IPS-NIHi7 (cell line): ENCODE measurements around the gene CEMP1.

Experiments used
- DNase-seq: peaks from one replicate; pipeline ENCODE4 v3.0.0; 2012; ENCODE audit warnings: mixed read lengths; ENCODE audit errors: extremely low spot score

Gene CEMP1

DNA sequence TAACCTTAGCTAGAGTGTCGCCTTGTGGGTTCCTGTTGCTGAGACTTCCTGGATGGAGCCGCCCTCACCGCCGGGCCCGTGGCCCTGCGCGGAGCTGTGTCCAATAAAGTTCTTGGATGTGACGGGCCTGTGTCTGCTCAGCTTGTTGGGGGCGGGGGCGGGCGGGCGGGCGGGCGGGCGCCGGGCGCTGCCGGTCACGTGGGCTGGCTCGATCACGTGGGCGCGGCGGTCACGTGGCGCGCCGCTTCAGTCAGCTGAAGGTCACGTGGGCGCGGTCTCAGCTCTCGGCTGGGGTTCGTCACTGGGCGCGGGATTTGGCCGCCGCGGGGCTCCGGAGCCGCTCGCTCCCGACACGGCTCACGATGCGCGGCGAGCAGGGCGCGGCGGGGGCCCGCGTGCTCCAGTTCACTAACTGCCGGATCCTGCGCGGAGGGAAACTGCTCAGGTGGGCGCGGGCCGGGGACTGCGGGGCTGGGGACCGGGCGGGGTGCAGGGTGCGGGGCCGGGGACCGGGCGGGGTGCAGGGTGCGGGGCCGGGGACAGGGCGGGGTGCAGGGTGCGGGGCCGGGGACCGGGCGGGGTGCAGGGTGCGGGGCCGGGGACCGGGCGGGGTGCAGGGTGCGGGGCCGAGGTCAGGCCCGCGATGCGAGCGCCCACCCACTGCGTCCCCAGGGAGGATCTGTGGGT is 11.0 kb downstream of the CEMP1 start, which contains the start of gene AMDHD2:
TSS of gene AMDHD2 (plus strand) at position 275 of the 687 bp plus-strand sequence. CDS start at position 363, 88 bp downstream.
- peak; percentile 91 for DNase-seq

DNA sequence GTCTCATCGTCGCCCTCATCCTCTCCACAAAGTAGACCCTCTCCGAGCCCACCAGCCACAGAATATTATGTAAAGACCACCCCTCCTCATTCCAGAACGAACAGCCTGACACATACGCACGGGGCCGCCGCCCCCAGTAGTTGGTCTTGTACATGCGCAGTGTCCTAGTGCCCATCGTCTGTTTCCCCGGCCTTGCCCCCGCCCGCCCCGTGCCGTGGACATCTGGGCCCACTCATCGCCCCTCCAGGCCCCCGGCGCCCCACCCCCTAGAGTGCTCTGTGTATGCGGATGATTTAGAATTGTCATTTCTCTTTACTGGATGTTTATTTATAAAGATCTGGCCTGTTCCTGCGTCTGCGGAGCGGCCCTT is 11.5 kb downstream of the CEMP1 start:
- no peak for DNase-seq

- DNase-seq, result no peak
Observed at GRCh38 chr16:2518823-2519710, 12.1 kb downstream of the CEMP1 start.

GRCh38 chr16:2517954-2518605 is 13.1 kb downstream of the CEMP1 start:
- DNase-seq, result no peak

GRCh38 chr16:2516391-2517240 is 14.6 kb downstream of the CEMP1 start:
- DNase-seq, result no peak

- DNase-seq, result no peak
Observed at GRCh38 chr16:2515180-2515851, 15.9 kb downstream of the CEMP1 start.

DNA sequence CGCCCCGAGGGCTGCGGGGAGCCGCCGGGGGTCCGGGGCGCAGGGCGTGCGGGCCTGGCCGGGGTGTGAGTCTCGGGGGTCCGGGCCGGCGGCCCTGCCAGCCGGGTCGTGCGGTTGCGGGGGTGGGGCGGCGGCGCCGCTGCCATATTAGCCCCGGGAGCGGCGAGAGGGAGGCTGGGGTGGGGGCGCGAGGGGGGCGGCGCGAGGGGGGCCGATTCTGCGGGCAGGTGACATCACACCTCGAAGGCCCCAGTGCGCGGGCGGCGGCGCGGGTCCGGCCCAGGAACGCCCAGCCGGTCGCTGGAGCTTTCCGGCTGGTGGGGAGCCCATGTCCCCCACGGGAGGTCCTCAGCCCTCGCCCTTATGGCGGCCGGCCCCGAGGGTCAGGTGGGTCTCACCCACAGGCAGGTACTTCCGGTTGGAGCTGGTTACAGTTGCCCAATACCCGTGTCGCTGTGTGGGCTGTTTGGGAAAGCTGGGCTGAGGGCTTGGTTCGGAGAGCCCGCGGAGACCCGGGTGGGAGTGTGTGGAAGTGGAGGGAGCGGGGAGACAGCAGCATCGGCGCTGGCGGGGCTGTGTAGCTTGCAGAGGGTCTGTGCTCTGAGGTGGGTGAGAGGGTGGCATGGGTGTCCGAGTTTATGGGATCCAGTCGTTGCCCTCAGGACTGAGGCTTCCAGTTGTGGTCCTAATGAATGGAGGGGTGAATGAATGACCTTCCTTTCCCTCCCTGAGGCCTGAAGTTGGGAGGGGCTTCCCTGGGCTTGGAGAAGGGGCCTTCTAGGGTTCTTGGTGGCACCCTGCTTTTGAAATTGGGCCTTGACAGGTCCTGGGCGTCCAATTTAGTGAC is 16.7 kb downstream of the CEMP1 start:
- DNase-seq, result no peak

- DNase-seq, result peak; percentile 95
Observed at GRCh38 chr16:2513405-2514332, 17.5 kb downstream of the CEMP1 start, which contains the start of gene ATP6V0C. Gene ATP6V0C, plus strand, starts transcription at chr16:2513952. Its CDS starts 152 bp downstream, at chr16:2514104.

GRCh38 chr16:2512735-2513404 is 18.3 kb downstream of the CEMP1 start:
- DNase-seq, result peak; percentile 53

- DNase-seq, result no peak
Observed at GRCh38 chr16:2511996-2512734, 19.0 kb downstream of the CEMP1 start.

GRCh38 chr16:2511128-2511800 is 19.9 kb downstream of the CEMP1 start:
- peak; percentile 31 for DNase-seq

GRCh38 chr16:2508722-2509400 is 22.3 kb downstream of the CEMP1 start:
- no peak for DNase-seq

DNA sequence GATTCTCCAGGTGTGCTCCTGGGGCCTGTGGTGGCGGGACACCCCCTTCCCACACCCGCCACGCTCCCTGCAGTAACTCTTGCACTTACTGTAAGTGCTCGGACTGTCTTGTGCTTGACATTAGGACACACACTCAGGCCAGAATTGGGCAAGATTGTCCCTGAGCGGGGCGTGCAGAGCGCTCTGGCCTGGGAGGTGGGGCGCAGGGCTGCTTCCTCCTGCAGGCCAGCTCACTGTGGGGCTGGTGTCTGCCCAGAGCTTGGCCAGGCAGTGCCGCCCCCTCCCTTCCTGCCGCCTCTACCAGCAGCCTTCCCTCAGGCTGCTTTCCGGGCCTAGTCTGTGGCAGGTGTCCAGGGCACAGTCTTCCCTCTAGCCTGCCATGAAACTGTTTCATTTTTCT is 23.5 kb downstream of the CEMP1 start:
- no peak for DNase-seq

DNA sequence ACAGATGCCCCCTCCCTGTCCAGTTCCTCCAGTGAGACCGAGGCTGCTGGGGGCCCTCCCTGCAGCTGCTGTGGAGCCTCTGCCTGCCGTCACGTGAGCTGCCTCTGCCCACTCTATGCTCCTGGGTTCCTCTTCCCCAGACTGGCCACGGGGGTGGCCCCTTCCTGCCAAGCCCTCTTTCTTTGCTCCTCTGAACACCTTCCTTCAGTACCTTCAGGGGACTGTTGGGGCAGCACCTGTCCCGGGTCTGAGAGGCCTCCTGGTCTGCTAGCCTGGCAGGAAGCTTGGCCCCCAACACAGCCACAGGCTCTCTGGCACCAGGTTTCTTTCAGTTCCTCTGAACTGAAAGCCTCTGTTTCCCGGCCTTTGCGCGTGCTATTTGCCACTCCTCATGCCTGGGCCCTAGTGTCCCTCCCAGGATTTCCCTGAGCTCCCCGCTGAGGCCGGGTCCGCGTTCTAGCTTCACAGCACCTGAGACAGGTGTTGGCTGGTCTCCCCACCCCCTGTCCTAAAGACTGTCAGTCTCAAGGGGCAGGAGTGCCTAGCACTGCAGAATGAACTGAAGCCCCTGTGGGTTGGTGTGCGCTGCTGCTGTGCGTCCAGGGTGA is 24.1 kb downstream of the CEMP1 start:
- no peak for DNase-seq

DNA sequence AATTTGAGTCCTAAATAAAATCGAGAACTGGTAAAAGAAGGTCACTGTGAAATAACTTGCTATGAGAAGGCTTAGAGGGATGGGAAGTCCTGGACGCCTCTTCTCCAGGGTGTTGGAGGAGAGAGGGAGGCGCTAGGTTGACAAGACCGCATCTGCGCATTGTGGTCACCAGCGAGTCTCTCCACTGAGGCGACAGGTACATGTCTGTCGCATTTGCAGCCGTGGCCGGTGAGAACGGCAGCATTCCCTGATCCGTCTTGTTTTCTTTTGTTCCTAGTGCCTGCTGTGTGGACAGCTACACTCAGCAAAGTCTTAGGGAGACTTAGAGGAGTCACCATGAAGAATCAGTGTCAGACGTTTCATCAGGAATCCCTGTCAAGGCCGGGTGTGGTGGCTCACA is 25.5 kb downstream of the CEMP1 start:
- no peak for DNase-seq
